Liver (tissue), 3 donors: ENCODE results near the gene CISD1.

Experiments used
- ATF3 ChIP-seq: IDR thresholded peaks from 2 replicates; pipeline ENCODE4 v1.6.1; 2016; ENCODE audit warnings: antibody characterized with exemption
- CTCF ChIP-seq: fragments of 150-350 bp; IDR thresholded peaks from 2 replicates; pipeline ENCODE4 v1.5.1; 2017; ENCODE audit warnings: improper control_type of control experiment, low read depth, low read length; ENCODE audit not compliant: missing input control
- EGR1 ChIP-seq, 2 donors: IDR thresholded peaks; 2 replicates each; pipeline ENCODE4 v1.6.1; 2016 to 2018; ENCODE audit warnings: antibody characterized with exemption in 2 of 2, low read depth in 2 of 2
- HNF4A ChIP-seq, 2 donors: conservative IDR thresholded peaks; 2 replicates each; pipeline ENCODE4 v1.6.1; 2016; ENCODE audit warnings: antibody characterized with exemption in 2 of 2, mild to moderate bottlenecking in 2 of 2
- JUND ChIP-seq, 2 donors: IDR thresholded peaks; 2 replicates each; pipeline ENCODE4 v1.6.1; 2016; ENCODE audit warnings: antibody characterized with exemption in 2 of 2
- MAX ChIP-seq: IDR thresholded peaks from 2 replicates; pipeline ENCODE4 v1.6.1; 2016; ENCODE audit warnings: antibody characterized with exemption
- NR2F2 ChIP-seq: IDR thresholded peaks from 2 replicates; pipeline ENCODE4 v1.6.1; 2016; ENCODE audit warnings: antibody characterized with exemption
- RAD21 ChIP-seq, 2 donors: IDR thresholded peaks; 2 replicates each; pipeline ENCODE4 v1.6.1; 2016; ENCODE audit warnings: antibody characterized with exemption in 2 of 2, mild to moderate bottlenecking in 2 of 2
- REST ChIP-seq: IDR thresholded peaks from 2 replicates; pipeline ENCODE4 v1.6.1; 2016; ENCODE audit warnings: antibody characterized with exemption, mild to moderate bottlenecking
- RXRA ChIP-seq, 2 donors: IDR thresholded peaks; 2 replicates each; pipeline ENCODE4 v1.6.1; 2017 to 2018; ENCODE audit warnings: antibody characterized with exemption in 2 of 2, mild to moderate bottlenecking in 1 of 2
- SP1 ChIP-seq: IDR thresholded peaks from 2 replicates; pipeline ENCODE4 v1.6.1; 2018; ENCODE audit warnings: antibody characterized with exemption, mild to moderate bottlenecking
- TAF1 ChIP-seq: conservative IDR thresholded peaks from 2 replicates; pipeline ENCODE4 v1.6.1; 2016; ENCODE audit warnings: antibody characterized with exemption, mild to moderate bottlenecking
- YY1 ChIP-seq: IDR thresholded peaks from 2 replicates; pipeline ENCODE4 v1.6.1; 2016; ENCODE audit warnings: antibody characterized with exemption, mild to moderate bottlenecking
- ZBTB33 ChIP-seq: IDR thresholded peaks from 2 replicates; pipeline ENCODE4 v1.6.1; 2016; ENCODE audit warnings: antibody characterized with exemption
- donor health status: healthy.
- donor health status: healthy.

GRCh38 chr10:58280477-58280876, 11.5 kb downstream of the CISD1 start:
- no peak for TF ChIP-seq CTCF
- TF ChIP-seq JUND (IDR thresholded peaks at IDR 0.05), result no peak
- TF ChIP-seq REST, result no peak
- no peak for TF ChIP-seq RAD21 (IDR thresholded peaks at IDR 0.05)
- TF ChIP-seq ZBTB33, result no peak
- no peak for TF ChIP-seq MAX
- no peak for TF ChIP-seq SP1
- no peak for TF ChIP-seq YY1
- no peak for TF ChIP-seq RXRA (IDR thresholded peaks at IDR 0.05)
- no peak for TF ChIP-seq ATF3
- TF ChIP-seq TAF1, result no peak
- no peak for TF ChIP-seq NR2F2
- no peak for TF ChIP-seq HNF4A (conservative IDR thresholded peaks at IDR 0.05)
- no peak for TF ChIP-seq EGR1 (IDR thresholded peaks at IDR 0.05; ENCODE audit: low read depth in 2 of 2)
